Colon (tissue), 2 donors: ENCODE data around the gene SPRED3.
"Not testable (repeated sequence)": the region's sequence is repeated elsewhere in the genome, so short reads cannot be mapped to it uniquely, and the experiment has no call there.

ENCODE experiments used
- FAIRE-seq: peaks from 2 replicates; lab custom pipeline; 2012; peaks lifted over from hg19 to GRCh38; lab: Jason Lieb, UNC
- donor health status: control.
- donor health status: control.

SPRED3 gene

DNA sequence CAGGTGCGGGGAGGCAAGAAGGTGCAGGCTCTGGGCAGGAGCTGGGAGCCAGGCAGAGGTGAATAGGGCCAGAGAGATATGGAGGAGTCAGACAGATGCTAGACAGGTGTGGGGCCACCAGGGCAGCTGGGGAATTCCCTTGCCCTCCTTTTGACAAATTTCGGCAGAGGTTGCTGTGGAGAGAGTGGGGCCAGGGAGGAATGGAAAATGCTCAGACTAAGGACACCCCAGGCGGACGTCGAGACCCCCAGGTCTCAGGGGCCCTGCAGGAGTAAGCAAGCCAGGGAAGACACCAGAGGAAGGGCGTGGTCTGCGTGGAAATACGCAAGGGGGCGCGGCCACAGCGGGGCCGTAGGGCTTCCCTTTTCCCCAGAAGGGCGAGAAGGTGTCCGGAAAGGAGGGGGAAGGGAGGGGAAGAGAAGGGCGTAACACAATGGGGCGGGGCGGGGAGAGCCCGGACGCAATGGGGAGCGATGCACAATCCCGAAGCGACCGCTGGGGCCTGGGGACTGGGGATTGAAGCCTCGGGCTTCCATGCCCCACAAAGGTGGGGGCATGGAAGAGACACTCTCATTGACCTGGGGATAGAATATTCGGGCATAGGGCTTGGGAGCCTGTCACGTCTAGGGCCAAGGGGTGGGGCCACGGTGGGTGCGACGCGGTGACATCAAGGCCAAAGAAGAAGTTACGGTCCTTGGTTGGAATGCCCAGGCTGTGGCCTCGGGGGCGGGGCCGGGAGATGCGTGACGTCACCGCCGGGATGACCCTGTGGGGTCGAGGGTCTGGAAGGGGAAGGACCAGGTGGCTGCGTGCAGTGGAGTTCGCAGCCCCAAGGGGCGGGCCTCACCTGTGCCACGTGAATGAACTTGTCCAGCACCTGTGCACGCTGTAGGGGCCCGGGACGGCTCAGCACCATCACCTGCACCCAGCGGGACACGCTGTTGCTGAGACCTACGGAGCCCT is 29.3 kb downstream of the SPRED3 start:
- no peak for FAIRE-seq

DNA sequence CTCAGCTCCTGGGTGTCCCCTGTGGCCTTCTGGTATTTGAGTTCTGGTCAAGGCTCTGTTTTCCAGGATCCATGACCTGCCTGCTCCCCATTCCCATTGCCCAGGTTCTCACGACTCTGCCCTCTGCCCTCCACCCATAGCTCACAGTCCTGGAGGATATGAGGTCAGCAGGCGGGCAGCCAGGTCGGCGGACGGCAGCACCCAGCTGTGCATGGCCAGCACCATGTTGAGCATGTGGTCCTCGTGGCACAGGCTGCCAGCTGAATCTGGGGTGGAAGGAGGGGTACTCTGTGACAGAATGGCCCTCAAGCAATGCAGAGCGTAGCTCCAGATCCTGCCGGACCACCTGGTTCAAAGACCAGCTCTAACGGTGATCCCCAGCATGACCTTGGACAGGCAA is 32.4 kb downstream of the SPRED3 start:
- no peak for FAIRE-seq

DNA sequence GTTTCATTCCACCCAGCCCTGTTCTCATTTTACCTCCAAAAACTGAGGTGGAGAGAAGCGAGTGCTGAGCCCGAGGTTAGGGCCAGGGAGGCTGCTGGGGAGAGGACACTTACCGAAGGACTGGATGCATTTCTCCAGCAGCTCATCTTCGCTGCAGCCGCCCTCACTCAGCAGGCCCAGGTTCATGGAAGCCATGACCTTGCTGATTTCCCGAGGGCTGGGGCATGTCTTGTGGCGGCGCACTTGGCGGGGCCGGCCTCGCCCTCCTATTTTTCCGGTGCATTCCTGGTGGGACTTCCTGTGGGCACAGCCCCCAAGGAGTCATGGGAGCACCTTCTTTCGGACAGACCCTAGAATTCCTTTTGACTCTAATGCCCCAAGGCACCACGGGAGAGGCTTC is 33.4 kb downstream of the SPRED3 start:
- FAIRE-seq = no peak

DNA sequence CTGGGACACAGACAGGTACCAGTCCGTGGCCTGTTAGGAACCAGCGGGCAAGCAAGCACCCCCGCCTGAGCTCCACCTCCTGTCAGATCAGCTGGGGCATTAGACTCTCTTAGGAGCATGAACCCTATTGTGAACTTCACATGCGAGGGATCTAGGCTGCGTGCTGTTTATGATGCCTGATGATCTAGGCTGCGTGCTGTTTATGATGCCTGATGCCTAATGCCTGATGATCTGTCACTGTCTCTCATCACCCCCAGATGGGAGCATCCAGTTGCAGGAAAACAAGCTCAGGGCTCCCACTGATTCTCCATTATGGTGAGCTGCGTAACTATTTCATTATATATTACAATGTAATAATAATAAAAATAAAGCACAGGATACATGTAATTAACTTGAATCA is 33.9 kb downstream of the SPRED3 start:
- no peak for FAIRE-seq

DNA sequence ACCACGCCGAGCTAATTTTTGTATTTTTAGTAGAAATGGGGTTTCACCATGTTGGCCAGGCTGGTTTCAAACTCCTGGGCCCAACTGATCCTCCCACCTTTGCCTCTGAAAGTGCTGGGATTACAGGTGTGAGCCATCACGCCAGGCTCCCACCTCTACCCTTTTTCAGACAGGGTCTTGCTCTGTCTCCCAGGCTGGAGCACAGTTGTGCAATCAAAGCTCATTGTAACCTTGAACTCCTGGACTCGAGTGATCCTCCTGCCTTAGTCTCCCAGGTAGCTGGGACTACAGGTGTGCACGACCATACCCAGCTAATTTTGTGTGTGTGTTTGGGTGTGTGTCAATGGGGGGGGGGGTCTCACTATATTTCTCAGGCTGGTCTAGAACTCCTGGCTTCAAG is 35.8 kb downstream of the SPRED3 start:
- no peak for FAIRE-seq

DNA sequence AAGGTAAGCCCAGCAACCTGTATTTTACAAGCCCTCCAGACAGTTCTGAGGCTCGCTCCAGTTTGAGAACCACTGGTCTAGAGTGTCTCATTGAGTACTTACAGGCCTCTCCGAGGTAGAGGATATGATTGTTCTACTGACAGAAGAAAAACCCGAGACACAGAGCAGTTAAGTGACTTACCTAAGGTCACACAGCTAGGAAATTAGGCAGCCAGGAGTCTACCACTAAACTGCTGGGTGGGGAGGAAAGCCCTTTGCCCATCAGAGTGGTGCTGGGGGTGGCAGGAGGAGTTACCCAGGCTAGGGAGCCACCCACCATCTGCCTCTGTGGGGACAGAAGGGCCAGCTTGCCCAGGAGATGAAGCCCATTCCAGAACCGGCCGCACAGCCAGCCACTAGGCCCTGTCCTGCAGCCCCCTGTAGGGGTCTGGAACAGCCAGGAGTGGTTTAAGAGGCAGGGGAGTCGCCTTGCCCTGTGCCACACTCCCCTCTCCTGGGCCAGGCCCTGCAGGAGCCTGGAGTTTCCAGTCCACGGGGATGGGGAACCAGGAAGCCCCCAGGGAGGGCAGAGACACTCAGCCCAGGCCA is 36.8 kb downstream of the SPRED3 start:
- no peak for FAIRE-seq

DNA sequence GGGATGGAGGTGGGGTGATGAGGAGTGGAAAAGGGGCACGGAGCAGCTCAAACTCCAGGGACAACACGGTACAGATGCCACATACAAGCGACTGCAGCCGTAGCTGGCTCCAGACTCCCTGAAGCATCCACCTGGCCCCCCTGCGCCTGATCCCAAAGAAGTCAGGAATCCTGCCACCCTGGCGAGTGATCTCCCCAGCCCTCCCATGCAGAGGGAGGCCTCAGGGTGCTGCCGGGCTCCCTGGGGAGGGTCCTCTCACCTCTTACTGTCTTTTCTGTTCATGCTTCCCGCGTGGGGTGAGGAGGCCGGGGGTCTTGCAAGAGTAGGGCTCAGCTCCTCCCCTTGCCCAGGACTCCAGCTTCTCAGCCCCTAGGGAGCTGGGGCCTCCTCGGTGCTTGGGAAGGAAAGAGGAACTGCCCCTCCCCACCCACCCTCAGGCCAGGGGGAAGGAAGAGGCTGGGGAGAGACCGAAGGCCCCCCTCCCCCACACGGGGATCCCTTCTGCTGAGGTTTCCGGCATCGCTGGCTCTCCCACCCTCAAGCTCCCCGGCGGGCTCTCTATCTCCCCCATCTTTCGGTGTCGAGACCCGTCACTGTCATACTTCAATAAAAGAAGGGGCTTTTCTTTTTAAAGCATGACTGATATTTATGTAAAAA is 37.4 kb downstream of the SPRED3 start, which contains the start of gene RASGRP4:
Gene RASGRP4 (minus strand): TSS at position 410 of the 657 bp plus-strand sequence. CDS start 128 bp downstream, at position 282.
- no peak for FAIRE-seq

DNA sequence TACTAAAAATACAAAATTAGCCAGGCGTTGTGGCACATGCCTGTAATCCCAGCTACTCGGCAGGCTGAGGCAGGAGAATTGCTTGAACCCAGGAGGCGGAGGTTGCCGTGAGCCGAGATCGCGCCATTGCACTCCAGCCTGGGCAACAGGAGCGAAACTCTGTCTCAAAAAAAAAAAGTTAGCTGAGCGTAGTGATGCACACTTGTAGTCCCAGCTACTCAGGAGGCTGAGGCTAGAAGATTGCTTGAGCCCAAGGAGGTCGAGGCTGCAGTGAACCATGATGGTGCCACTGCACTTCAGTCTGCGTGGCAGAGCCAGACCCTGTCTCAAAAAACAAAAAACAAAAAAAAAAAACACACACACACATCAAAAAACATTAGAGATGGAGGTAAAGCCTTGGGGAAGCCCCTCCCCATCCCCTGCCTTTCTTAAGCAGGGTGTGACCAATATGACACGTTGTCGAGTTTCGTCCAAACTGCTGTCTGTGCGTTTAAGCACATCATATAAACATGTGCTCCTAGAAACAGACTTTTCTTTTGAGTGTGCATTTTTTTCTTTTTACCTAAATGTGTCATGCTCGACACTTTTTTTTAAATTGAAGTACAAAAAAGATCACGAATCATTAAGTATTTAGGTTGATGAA is 38.7 kb downstream of the SPRED3 start:
- not testable (repeated sequence) for FAIRE-seq

DNA sequence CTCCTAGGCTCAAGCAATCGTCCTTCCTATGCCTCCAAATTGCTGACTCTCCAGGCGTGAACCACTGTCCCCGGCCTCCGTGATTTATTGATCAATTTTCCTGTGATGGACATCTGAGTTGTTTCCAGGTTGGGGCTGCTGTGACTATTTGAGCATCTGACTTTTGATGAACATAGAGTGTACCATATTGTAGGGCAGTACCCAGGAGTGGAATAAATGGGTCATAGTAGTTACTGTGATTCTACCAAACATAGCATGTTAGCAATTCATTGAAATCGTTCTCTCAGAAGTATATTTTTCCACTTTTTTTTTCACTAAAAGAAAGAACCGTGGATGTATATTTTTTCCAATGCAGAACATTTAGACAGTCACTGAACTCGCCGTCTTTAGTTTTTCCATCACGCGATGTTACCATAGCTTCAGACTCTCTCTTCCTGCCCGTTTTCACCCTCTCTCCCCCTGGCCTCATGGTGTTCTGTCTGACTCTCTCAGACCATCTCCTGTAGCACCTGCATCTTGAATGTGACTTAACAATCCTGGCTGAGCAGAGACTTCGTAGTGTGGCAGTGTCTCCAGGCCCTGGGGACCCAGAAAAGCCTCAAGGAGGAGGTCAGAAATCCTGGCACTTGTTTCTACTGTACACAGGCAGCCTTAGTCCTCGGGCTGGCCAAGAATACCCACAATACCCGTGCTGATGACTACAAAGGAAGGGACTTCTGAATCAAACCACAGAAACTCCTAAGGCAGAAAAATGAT is 40.7 kb downstream of the SPRED3 start:
- FAIRE-seq = no peak

DNA sequence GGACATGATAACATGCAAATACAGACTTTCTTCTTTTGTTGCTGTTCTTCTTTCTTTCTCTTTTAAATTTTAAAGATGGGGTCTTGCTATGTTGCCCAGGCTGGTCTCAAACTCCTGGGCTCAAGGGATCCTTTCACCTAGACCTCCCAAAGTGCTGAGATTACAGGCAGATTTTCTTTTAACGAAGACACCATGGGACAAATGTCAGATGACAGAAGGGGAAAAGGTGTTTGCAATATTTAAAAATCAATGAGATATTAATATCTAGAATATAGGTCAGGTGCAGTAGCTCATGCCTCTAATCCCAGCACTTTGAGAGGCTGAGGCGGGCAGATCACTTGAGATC is 41.3 kb downstream of the SPRED3 start:
- no peak for FAIRE-seq

DNA sequence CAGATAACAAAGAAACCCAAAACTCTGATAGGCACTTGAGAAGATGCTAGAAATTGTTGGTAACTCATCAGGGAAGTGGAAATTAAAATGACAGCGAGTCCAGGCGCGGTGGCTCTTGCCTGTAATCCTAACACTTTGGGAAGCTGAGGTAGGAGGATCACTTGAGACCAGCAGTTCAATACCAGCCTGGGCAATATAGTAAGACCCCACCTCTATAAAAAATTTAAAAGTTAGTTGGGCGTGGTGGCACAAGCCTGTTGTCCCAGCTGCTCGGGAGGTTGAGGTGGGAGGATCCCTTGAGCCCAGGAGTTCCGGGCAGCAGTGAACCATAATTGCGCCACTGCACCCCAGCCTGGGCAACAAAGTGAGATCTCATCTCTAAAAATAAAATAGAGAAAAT is 42.4 kb downstream of the SPRED3 start:
- FAIRE-seq = no peak

DNA sequence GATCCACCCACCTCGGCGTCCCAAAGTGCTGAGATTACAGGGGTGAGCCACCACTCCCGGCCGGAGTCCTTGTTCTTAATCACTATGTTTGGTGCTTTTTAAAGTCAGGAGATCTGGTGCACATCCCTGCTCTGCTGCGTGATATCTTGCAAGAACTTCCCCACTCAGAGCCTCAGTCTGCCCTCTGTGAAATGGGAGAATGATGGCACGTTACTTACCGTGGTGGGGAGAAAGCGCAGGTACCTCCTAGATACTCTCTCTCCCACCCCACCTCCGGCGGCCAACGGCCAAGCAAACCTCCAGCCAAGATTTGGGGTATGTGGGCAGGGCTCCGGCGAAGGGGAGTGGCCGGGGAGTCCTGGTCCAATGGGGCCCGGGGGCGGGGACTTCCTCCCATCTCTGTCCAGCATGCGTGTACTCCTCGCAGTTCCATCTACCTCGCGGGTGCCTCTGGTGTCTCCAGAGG is 44.8 kb downstream of the SPRED3 start, which contains the start of gene RYR1:
Gene RYR1 (plus strand): TSS at position 424 of the 466 bp plus-strand sequence. CDS start 139 bp downstream, outside the sequence.
- no peak for FAIRE-seq

DNA sequence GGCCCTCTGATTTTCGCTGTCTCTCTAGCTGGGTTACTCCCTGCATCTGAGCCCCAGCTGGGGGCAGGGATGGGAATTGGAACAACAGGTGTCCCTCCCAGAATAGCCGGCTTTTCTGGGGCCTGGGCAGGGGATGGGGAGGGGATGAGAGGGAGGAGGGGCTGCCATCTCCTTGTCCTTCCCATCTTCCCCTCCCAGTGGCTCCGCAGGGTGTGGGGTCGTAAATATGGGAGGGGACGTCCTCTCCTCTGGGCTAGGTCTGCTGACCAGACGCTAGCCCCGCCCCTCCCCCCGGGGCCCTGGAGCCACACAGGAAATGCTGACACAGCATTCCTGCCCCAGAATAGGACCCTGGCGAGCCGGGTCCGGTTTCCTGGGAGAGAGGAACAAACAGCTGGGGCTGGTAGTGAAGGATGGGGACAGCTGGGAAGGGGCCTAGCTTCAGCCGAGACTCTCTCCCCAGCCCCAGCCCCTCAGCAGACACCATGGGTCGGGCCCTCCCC is 46.1 kb downstream of the SPRED3 start:
- no peak for FAIRE-seq

DNA sequence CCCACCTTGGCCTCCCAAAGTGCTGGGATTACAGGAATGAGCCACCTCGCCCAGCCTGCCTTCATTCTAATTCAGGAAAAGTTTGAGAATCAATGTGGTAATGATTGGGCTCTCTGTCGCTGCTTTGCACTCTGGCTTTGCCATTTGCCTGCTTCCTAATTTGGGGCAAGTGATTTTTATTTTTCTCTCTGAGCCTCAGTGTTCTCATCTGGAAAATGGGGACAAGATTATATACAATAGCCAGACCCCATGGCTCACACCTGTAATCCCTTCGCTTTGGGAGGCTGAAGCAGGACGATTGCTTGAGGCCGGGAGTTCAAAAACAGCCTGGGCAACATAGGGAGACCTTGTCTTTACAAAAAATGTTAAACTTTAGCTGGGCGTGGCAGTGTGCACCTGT is 48.8 kb downstream of the SPRED3 start:
- FAIRE-seq = no peak

DNA sequence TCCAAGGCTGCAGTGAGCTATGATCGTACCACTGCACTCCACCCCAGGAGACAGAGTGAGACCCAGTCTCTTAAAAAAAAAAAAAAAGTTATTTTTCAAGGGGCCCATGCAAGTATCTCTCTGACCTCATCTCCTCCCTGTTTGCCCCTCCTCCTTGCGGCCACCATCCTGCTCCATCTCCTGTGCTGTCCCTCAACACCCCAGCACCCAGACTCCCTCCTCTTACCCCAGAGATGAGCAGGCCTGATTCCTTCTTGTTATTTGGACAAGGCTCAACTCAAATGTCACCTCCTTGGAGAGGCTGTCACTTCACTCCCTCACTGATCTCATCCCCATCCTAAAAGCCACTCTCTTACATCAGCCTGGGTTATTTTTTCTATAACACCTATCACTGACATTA is 49.4 kb downstream of the SPRED3 start:
- FAIRE-seq = no peak

DNA sequence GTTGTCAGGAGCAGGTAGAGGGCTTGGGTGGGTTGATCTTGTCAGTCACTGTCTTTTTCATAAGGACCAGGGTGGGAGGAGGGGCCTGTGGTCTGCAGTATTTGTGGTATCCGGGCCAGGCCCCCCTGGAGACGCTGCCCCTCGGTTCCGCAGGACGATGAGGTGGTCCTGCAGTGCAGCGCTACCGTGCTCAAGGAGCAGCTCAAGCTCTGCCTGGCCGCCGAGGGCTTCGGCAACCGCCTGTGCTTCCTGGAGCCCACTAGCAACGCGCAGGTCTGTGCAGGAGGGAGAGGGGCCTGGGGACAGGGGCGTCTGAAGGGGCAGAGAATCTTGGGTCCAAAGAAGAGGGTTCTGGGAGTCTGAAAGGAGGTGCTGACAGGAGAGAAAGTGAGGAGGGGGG is 52.1 kb downstream of the SPRED3 start:
- FAIRE-seq = no peak

DNA sequence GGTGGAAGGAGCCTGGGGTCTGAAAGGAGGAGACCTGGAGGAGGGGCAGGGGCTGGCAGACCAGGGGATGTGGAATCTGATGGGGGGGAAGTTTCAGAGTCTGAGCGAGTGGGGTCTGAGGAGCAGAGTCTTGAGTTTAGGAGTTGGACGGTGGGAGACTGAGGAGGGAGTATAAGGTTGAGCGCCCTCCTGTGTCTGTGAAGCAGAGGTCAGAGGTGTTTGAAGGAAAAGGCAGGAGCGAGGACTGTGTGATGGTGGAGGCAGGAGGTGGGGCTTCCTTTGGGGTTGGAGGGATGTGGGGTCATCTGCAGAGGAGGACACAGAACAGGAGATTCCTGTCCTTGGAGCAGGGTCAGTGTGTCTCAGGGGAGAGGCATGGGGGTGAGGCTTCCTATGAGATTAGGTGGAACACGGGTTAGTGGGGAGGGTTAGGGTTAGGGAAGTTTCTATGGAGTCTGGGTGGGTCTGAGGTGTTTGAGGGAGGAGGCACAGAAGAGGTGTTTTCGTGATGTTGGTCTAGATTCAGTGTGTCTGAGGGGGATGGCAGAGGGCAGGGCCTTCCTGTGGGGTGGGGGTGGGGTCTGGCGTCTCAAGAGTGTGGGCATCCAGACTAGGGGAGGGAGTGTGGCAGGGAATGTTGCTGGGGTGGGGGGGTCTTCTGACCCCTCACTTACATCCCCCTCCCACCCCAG is 53.3 kb downstream of the SPRED3 start:
- no peak for FAIRE-seq

DNA sequence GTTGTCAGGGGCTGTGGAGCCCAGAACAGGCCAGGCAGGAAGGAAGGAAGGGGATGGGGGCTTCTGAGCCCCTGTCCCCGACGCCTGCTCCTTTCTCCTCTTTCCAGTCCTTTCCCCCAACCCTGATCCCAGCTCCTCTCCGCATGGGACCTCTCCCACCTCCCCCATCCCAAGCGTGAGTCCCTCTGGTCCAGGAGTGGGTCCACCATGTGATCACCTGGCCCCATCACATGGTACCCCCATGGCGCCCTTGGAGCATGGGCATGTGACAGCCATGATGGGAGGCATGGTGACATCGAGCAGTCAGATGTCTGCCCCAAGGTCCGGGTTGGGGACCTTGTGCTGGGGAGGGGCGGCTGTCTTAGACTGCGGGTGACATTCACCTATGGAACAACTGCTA is 54.2 kb downstream of the SPRED3 start:
- FAIRE-seq = no peak

DNA sequence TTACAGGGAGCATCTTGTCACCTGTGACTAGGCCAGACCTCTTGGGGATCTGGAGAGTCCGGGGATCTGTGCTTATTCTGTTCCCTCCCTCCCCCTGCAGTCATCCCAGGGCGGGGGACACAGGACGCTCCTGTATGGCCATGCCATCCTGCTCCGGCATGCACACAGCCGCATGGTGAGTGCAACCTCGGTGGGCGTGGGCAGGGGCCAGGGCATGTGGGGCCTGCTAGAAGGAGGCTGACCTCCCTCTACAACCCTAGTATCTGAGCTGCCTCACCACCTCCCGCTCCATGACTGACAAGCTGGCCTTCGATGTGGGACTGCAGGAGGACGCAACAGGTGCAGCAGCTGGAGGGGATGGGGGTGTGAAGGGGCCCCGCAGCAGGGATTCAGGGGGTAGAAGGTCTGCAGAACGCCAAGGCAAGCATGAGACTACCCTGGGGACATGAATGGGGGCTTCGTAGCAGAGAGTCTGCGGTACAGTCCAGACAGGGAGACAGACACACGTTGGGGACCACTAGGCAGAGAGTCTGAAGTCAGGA is 55.0 kb downstream of the SPRED3 start:
- no peak for FAIRE-seq

DNA sequence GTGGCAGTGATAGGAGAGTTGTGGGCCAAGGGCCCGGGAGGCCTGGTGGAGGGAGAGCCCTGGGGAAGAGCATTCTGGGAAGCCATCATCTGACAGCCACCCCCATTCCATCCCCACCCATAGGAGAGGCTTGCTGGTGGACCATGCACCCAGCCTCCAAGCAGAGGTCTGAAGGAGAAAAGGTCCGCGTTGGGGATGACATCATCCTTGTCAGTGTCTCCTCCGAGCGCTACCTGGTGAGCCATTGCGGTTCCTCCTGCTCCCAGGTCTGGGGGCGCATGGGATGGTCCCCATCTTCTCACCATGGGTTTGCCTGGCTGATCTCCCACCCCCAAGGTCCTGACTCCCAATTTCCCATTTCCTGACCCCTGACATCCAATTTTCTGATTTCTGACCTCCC is 55.5 kb downstream of the SPRED3 start:
- no peak for FAIRE-seq

DNA sequence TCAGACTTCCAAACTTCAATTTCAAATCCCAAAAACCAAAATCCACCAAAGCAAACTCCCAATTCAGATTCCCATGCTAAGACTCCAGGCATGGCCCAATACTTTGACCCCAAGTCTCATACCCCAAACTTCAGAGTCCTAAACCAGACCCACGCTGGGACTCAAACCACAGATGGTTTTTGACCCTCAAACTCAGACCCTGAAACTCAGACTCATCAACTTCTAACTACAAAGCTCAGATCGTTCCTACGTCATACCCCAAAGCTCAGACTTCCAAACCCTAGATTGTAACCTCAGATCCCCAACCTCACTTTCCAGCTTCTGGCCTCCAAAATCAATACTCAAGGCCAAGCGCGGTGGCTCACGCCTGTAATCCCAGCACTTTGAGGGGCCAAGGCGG is 56.9 kb downstream of the SPRED3 start:
- FAIRE-seq = no peak
